WTC11 (cell line): Measurements from ENCODE around the gene CTNNA1.

ENCODE experiments used
- ATF1 ChIP-seq: sonication (generic); formaldehyde crosslinking; IDR thresholded peaks from 2 replicates; pipeline ENCODE4 v1.8.1; 2023; ENCODE audit warnings: mild to moderate bottlenecking, moderate library complexity, missing genetic modification reagents
- CREM ChIP-seq: sonication (generic); formaldehyde crosslinking; IDR thresholded peaks from 2 replicates; pipeline ENCODE4 v1.8.1; 2022; ENCODE audit warnings: mild to moderate bottlenecking, missing genetic modification reagents, moderate library complexity
- CTCF ChIP-seq: fragments of 200-600 bp; IDR thresholded peaks from 2 replicates; pipeline ENCODE4 v1.8.0; 2022; ENCODE audit warnings: antibody characterized with exemption
- MLX ChIP-seq: sonication (generic); formaldehyde crosslinking; IDR thresholded peaks from 2 replicates; pipeline ENCODE4 v1.8.1; 2023; ENCODE audit warnings: mild to moderate bottlenecking, missing genetic modification reagents, moderate library complexity
- TCF7 ChIP-seq: sonication (generic); formaldehyde crosslinking; IDR thresholded peaks from 2 replicates; pipeline ENCODE4 v1.8.0; 2022; ENCODE audit warnings: mild to moderate bottlenecking, low read depth, missing genetic modification reagents, moderate library complexity
- TP53 ChIP-seq: sonication (generic); formaldehyde crosslinking; IDR thresholded peaks from 2 replicates; pipeline ENCODE4 v1.8.1; 2023; ENCODE audit warnings: mild to moderate bottlenecking, missing genetic modification reagents
- ZNF423 ChIP-seq: fragments of 250-450 bp; sonication (Bioruptor Pico); IDR thresholded peaks from 2 replicates; pipeline ENCODE4 v2.1.2; 2022; ENCODE audit warnings: mild to moderate bottlenecking, moderate library complexity

- TF ChIP-seq CTCF: no peak
- TF ChIP-seq ATF1 (CRISPR knock-in tag): no peak
- TF ChIP-seq ZNF423 (CRISPR knock-in tag): no peak
- no peak for TF ChIP-seq TCF7 (CRISPR knock-in tag)
- no peak for TF ChIP-seq CREM
- no peak for TF ChIP-seq TP53 (CRISPR knock-in tag)
- no peak for TF ChIP-seq MLX (CRISPR knock-in tag)
These were observed 210.6 kb downstream of the CTNNA1 start for GRCh38 chr5:138963763-138964371.
